GM04503 (cell line): ENCODE data around the gene DDX25.
"Not testable (repeated sequence)": the region's sequence is repeated elsewhere in the genome, so short reads cannot be mapped to it uniquely, and the experiment has no call there.

Source experiments
- DNase-seq: peaks from one replicate; pipeline ENCODE4 v3.0.0-alpha.2; 2012; ENCODE audit warnings: low read depth

Gene DDX25

GRCh38 chr11:125904678-125905077 lies 370 bp downstream of the DDX25 start:
- no peak for DNase-seq

- no peak for DNase-seq
These were observed 6.0 kb downstream of the DDX25 start for GRCh38 chr11:125910226-125910849.

- DNase-seq = not testable (repeated sequence)
These were observed 10.3 kb downstream of the DDX25 start for GRCh38 chr11:125914601-125915000.

- no peak for DNase-seq
These were observed 12.5 kb downstream of the DDX25 start for GRCh38 chr11:125916683-125917347.

- no peak for DNase-seq
These were observed 14.0 kb downstream of the DDX25 start for GRCh38 chr11:125918140-125918840.

GRCh38 chr11:125921042-125921441 lies 16.7 kb downstream of the DDX25 start:
- no peak for DNase-seq

GRCh38 chr11:125922156-125922555 lies 17.8 kb downstream of the DDX25 start:
- DNase-seq = no peak

GRCh38 chr11:125923012-125923579 lies 18.8 kb downstream of the DDX25 start:
- DNase-seq = no peak

- DNase-seq = no peak
These were observed 19.3 kb downstream of the DDX25 start for GRCh38 chr11:125923633-125924032.

- no peak for DNase-seq
These were observed 20.2 kb downstream of the DDX25 start for GRCh38 chr11:125924384-125925007.

GRCh38 chr11:125925247-125925740 lies 21.0 kb downstream of the DDX25 start:
- no peak for DNase-seq

GRCh38 chr11:125925804-125926203 lies 21.5 kb downstream of the DDX25 start:
- DNase-seq = no peak

- DNase-seq = no peak
These were observed 22.4 kb downstream of the DDX25 start for GRCh38 chr11:125926682-125927081.

- DNase-seq = no peak
These were observed 25.3 kb downstream of the DDX25 start for GRCh38 chr11:125929445-125930075.

- DNase-seq = no peak
These were observed 25.8 kb downstream of the DDX25 start for GRCh38 chr11:125930076-125930450.

- DNase-seq = no peak
These were observed 26.8 kb downstream of the DDX25 start for GRCh38 chr11:125931116-125931515.

- no peak for DNase-seq
These were observed 27.4 kb downstream of the DDX25 start for GRCh38 chr11:125931668-125932067.

- DNase-seq = no peak
These were observed 28.0 kb downstream of the DDX25 start for GRCh38 chr11:125932301-125932700.

GRCh38 chr11:125933030-125933813 lies 28.9 kb downstream of the DDX25 start:
- no peak for DNase-seq

- no peak for DNase-seq
These were observed 30.2 kb downstream of the DDX25 start for GRCh38 chr11:125934473-125934872.

- DNase-seq = no peak
These were observed 30.7 kb downstream of the DDX25 start for GRCh38 chr11:125935056-125935455.
